ENCODE results near the gene CCDC71L. TPM values are rescaled to one million over a fixed set of nuclear protein-coding genes. Genes with fewer than 3 reads are reported as not detected.
A peak's percentile ranks its signal among the peaks of the same experiment; 100 is the strongest.

Gene CCDC71L
- total and polyA plus RNA-seq, 2 of the 4 experiments (the other 2 are of a cell fraction) = 19.7 to 20.6 TPM

GRCh38 chr7:106621393-106622132, 39.4 kb downstream of the CCDC71L start:
- Histone ChIP-seq H2AK9ac (replicated peaks; ENCODE audit: low read depth, low read length, poor library complexity) (no peak overlapping the region), H3K4ac (ENCODE audit: low read depth, low read length) (no peak overlapping the region), H4K8ac (ENCODE audit: low read depth in 2 of 2, low read length in 2 of 2) (no peak overlapping the region), H2BK5ac (ENCODE audit: low read depth, low read length, poor library complexity, severe bottlenecking) (no peak overlapping the region), H3K4me2 (ENCODE audit: low read depth, low read length) (no peak overlapping the region), H2BK120ac (ENCODE audit: low read depth, low read length) (0 out of 2 replicates have a peak overlapping the region, but pooled peaks have one; percentile 17), H3K9me3 (ENCODE audit: control insufficient read depth, insufficient read depth, low read length) (peaks cover 7% of the 10 kb centered on the region; the same call in 1 of the 2 replicates), H3K36me3 (ENCODE audit: control insufficient read depth, insufficient read depth, low read length) (peaks cover 1% of the 10 kb centered on the region; the same call in 1 of the 2 replicates), H3K79me1 (ENCODE audit: low read depth in 1 of 2, low read length in 2 of 2) (peaks cover 0 to 20% of the 10 kb centered on the region in 2 experiments; a peak in 2 of 4 replicates), H4K91ac (ENCODE audit: insufficient read depth, low read depth, low read length) (no peak overlapping the region), H4K5ac (ENCODE audit: low read depth, low read length) (no peak overlapping the region), H3K9ac (ENCODE audit: low read depth, low read length) (no peak overlapping the region), H2AFZ (replicated peaks; ENCODE audit: low read length, poor library complexity) (no peak overlapping the region), H3K27me3 (ENCODE audit: control insufficient read depth, insufficient read depth, low read length) (no peaks in the 10 kb centered on the region), H2BK20ac (ENCODE audit: low read depth, low read length) (no peak overlapping the region), H2BK15ac (ENCODE audit: low read depth, low read length) (no peak overlapping the region), H2AK5ac (ENCODE audit: low read depth, low read length) (no peak overlapping the region), H4K20me1 (ENCODE audit: insufficient read depth, low read length) (peaks cover 3% of the 10 kb centered on the region), H3K23ac (ENCODE audit: low read depth, low read length) (no peak overlapping the region), H3K18ac (ENCODE audit: low read depth, low read length) (no peak overlapping the region), H3K14ac (replicated peaks; ENCODE audit: low read depth, low read length) (no peak overlapping the region), H3K4me3 (ENCODE audit: insufficient read depth, low read depth, low read length) (no peak overlapping the region), H3K4me1 (ENCODE audit: control insufficient read depth, insufficient read depth, low read length) (peaks cover 8% of the 10 kb centered on the region), H3K56ac (ENCODE audit: extremely low read depth, insufficient read depth, low read length) (no peak overlapping the region), H3K27ac (ENCODE audit: insufficient read depth, low read length) (no peak overlapping the region), H3K9me1 (ENCODE audit: insufficient read depth, low read length) (peaks cover 4% of the 10 kb centered on the region; the same call in 1 of the 2 replicates)
- WGBS, 2 experiments (ENCODE audit: extremely low coverage in 2 of 2, insufficient read length in 1 of 2) = 83% methylated on average over 1 of the region's 4 CpGs; no CpG with 5 or more reads in 1 of the 2 experiments
- in situ Hi-C loops (cut with MboI; ENCODE audit: low sequenced_read_pairs) = no loop called here
- POLR2A ChIA-PET (ENCODE audit: unreplicated experiment) = no interaction called here
- dilution Hi-C loops (cut with HindIII; ENCODE audit: low sequenced_read_pairs, unreplicated experiment) = no loop called here
- intact Hi-C loops (cut with micrococcal nuclease) = no loop called here
- no peak for ATAC-seq (ENCODE audit: low read depth)
- CTCF ChIA-PET = interaction anchor here (0.8 to 1.4 kb wide), 2 partner anchors 39 to 79 kb away, joined by 3 read pairs; partner anchors contain the start of gene CCDC71L
- TF ChIP-seq, protein P1, sequence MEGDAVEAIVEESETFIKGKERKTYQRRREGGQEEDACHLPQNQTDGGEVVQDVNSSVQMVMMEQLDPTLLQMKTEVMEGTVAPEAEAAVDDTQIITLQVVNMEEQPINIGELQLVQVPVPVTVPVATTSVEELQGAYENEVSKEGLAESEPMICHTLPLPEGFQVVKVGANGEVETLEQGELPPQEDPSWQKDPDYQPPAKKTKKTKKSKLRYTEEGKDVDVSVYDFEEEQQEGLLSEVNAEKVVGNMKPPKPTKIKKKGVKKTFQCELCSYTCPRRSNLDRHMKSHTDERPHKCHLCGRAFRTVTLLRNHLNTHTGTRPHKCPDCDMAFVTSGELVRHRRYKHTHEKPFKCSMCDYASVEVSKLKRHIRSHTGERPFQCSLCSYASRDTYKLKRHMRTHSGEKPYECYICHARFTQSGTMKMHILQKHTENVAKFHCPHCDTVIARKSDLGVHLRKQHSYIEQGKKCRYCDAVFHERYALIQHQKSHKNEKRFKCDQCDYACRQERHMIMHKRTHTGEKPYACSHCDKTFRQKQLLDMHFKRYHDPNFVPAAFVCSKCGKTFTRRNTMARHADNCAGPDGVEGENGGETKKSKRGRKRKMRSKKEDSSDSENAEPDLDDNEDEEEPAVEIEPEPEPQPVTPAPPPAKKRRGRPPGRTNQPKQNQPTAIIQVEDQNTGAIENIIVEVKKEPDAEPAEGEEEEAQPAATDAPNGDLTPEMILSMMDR (conservative IDR thresholded peaks at IDR 0.05; ENCODE audit: low read depth, low read length) = no peak
- no TSS peak for BruUV-seq (replicated peaks)
- DNase-seq = no peak

Data from IMR-90 (cell line).